Chondrocyte (in vitro differentiated cells): ENCODE data around the gene UMAD1. TPM values are rescaled to one million over a fixed set of nuclear protein-coding genes. Genes with fewer than 3 reads are reported as not detected.

Experiments
- DNase-seq: peaks from one replicate; pipeline ENCODE4 v3.0.0; 2021; ENCODE audit warnings: mixed read lengths, low spot score
- H3K27ac Mint-ChIP-seq: one replicate; pipeline ENCODE4 v1.8.0; 2021; ENCODE audit warnings: mild to moderate bottlenecking, moderate library complexity, mixed read lengths; ENCODE audit not compliant: unreplicated experiment
- H3K27me3 Mint-ChIP-seq: 2 replicates; pipeline ENCODE4 v1.8.0; 2021; ENCODE audit warnings: low read depth, mixed read lengths
- H3K36me3 Mint-ChIP-seq: 2 replicates; pipeline ENCODE4 v1.8.0; 2021; ENCODE audit warnings: low read depth, mixed read lengths
- H3K4me1 Mint-ChIP-seq: 2 replicates; pipeline ENCODE4 v1.8.0; 2021; ENCODE audit warnings: low read depth, mild to moderate bottlenecking, mixed read lengths
- H3K4me3 Mint-ChIP-seq: one replicate; pipeline ENCODE4 v1.8.0; 2021; ENCODE audit warnings: mild to moderate bottlenecking, moderate library complexity, mixed read lengths; ENCODE audit not compliant: unreplicated experiment
- H3K9me3 Mint-ChIP-seq: 2 replicates; pipeline ENCODE4 v1.8.0; 2021; ENCODE audit warnings: low read depth, mixed read lengths
- CTCF ChIP-seq: fragments of 200-600 bp; sonication (generic); IDR thresholded peaks from 2 replicates; pipeline ENCODE4 v1.5.0; 2021; ENCODE audit warnings: antibody characterized with exemption, mild to moderate bottlenecking, moderate library complexity
- total RNA-seq: library from RNA; stranded (reverse); gene quantifications from 3 replicates; pipeline ENCODE4 v1.2.1, GENCODE V29; 2021

The UMAD1 gene
- total RNA-seq, 1 donor from 2014 or later = 5.5 TPM

- Mint-ChIP-seq H3K27ac (no peak overlapping the region), H3K4me1 (no peaks in the 10 kb centered on the region), H3K36me3 (no peaks in the 10 kb centered on the region), H3K4me3 (no peak overlapping the region), H3K9me3 (no peaks in the 10 kb centered on the region), H3K27me3 (no peaks in the 10 kb centered on the region)
- DNase-seq = no peak
- TF ChIP-seq CTCF = no peak
Measured at GRCh38 chr7:7881581-7881980, 241.0 kb downstream of the UMAD1 start.

GRCh38 chr7:7882888-7883287, 242.3 kb downstream of the UMAD1 start:
- Mint-ChIP-seq H3K4me1 (no peaks in the 10 kb centered on the region), H3K27ac (no peak overlapping the region), H3K36me3 (no peaks in the 10 kb centered on the region), H3K4me3 (no peak overlapping the region), H3K27me3 (no peaks in the 10 kb centered on the region), H3K9me3 (no peaks in the 10 kb centered on the region)
- no peak for DNase-seq
- TF ChIP-seq CTCF = no peak

GRCh38 chr7:7883394-7883793, 242.8 kb downstream of the UMAD1 start:
- H3K36me3 Mint-ChIP-seq = no peaks in the 10 kb centered on the region
- H3K27me3 Mint-ChIP-seq = no peaks in the 10 kb centered on the region
- no peaks in the 10 kb centered on the region for H3K9me3 Mint-ChIP-seq
- no peak for TF ChIP-seq CTCF
- no peak overlapping the region for H3K27ac Mint-ChIP-seq
- H3K4me1 Mint-ChIP-seq = no peaks in the 10 kb centered on the region
- no peak for DNase-seq
- no peak overlapping the region for H3K4me3 Mint-ChIP-seq

- Mint-ChIP-seq H3K4me3 (no peak overlapping the region), H3K36me3 (no peaks in the 10 kb centered on the region), H3K4me1 (no peaks in the 10 kb centered on the region), H3K27ac (no peak overlapping the region), H3K9me3 (no peaks in the 10 kb centered on the region), H3K27me3 (no peaks in the 10 kb centered on the region)
- no peak for TF ChIP-seq CTCF
- DNase-seq = no peak
Measured at GRCh38 chr7:7884855-7885254, 244.3 kb downstream of the UMAD1 start.

GRCh38 chr7:7889791-7890568, 249.4 kb downstream of the UMAD1 start:
- H3K27me3 Mint-ChIP-seq = no peaks in the 10 kb centered on the region
- TF ChIP-seq CTCF = no peak
- H3K27ac Mint-ChIP-seq = no peak overlapping the region
- no peaks in the 10 kb centered on the region for H3K9me3 Mint-ChIP-seq
- no peaks in the 10 kb centered on the region for H3K4me1 Mint-ChIP-seq
- no peak overlapping the region for H3K4me3 Mint-ChIP-seq
- no peak for DNase-seq
- no peaks in the 10 kb centered on the region for H3K36me3 Mint-ChIP-seq
